ENCODE results near the gene ZNF784. TPM values are rescaled to one million over a fixed set of nuclear protein-coding genes. Genes with fewer than 3 reads are reported as not detected.

The ZNF784 gene
- total and polyA plus RNA-seq, 2 of the 13 experiments (the other 11 are each of a cell fraction or from before 2014, with no cell fraction given): 4.1 to 4.2 TPM

- TF ChIP-seq MAFK (conservative IDR thresholded peaks at IDR 0.05 in 1 of 2, IDR thresholded peaks at IDR 0.05 in 1 of 2; ENCODE audit: low read length in 2 of 2) (peak in 1 of 2 experiments; percentile 0; a peak in 1 of 4 replicates), DMTF1 (CRISPR knock-in tag; IDR thresholded peaks at IDR 0.05) (no peak), SMAD3 (CRISPR knock-in tag; IDR thresholded peaks at IDR 0.05) (peak; percentile 92), ZNF547 (CRISPR knock-in tag; IDR thresholded peaks at IDR 0.05) (no peak), ZNF83 (CRISPR knock-in tag; IDR thresholded peaks at IDR 0.05; ENCODE audit: borderline replicate concordance) (no peak), SKIL (CRISPR knock-in tag; IDR thresholded peaks at IDR 0.05; ENCODE audit: borderline replicate concordance) (no peak), ZMYM3 (CRISPR knock-in tag; IDR thresholded peaks at IDR 0.05) (peak; percentile 83), IRF2 (CRISPR knock-in tag; IDR thresholded peaks at IDR 0.05) (peak; percentile 84), KDM2A (CRISPR knock-in tag; IDR thresholded peaks at IDR 0.05; ENCODE audit: borderline replicate concordance, low read depth) (peak; percentile 97), ADNP (CRISPR knock-in tag; IDR thresholded peaks at IDR 0.05) (peak; percentile 45; the same call in 1 of the 2 replicates), ZFAT (CRISPR knock-in tag; conservative IDR thresholded peaks at IDR 0.05) (no peak), ZNF878 (CRISPR knock-in tag; IDR thresholded peaks at IDR 0.05) (no peak), ZNF770 (CRISPR knock-in tag; IDR thresholded peaks at IDR 0.05) (no peak), ZNF569 (CRISPR knock-in tag; IDR thresholded peaks at IDR 0.05; ENCODE audit: borderline replicate concordance) (no peak), PBX3 (CRISPR knock-in tag; IDR thresholded peaks at IDR 0.05; ENCODE audit: borderline replicate concordance) (no peak), CBX5 (CRISPR knock-in tag; IDR thresholded peaks at IDR 0.05; ENCODE audit: borderline replicate concordance) (peak; percentile 77; the same call in 1 of the 2 replicates), ZNF615 (CRISPR knock-in tag; IDR thresholded peaks at IDR 0.05; ENCODE audit: borderline replicate concordance) (no peak), ZNF891 (CRISPR knock-in tag; IDR thresholded peaks at IDR 0.05) (peak; percentile 54; the same call in 1 of the 2 replicates), HOXD1 (CRISPR knock-in tag; IDR thresholded peaks at IDR 0.05) (no peak), SRY (CRISPR knock-in tag; IDR thresholded peaks at IDR 0.05) (0 out of 2 replicates have a peak, but pooled peaks have one; percentile 15), GABPB1 (CRISPR knock-in tag; IDR thresholded peaks at IDR 0.05) (peak; percentile 93), FIP1L1 (IDR thresholded peaks at IDR 0.05; ENCODE audit: borderline replicate concordance, insufficient read depth, low read depth, low read length) (peak; percentile 67; the same call in 1 of the 2 replicates)
These were observed 29.4 kb upstream of the ZNF784 start (continued) for GRCh38 chr19:55653651-55654322.

Measured in HepG2 (cell line).